Vagina (tissue), 2 donors: Measurements from ENCODE around the gene ZNF438. TPM values are rescaled to one million over a fixed set of nuclear protein-coding genes. Genes with fewer than 3 reads are reported as not detected.
A peak's percentile ranks its signal among the peaks of the same experiment; 100 is the strongest.

Source experiments
- DNase-seq, 2 donors: peaks; one replicate each; pipeline ENCODE4 v3.0.0-alpha.2; 2017; ENCODE audit errors: extremely low spot score in 2 of 2
- H3K27ac ChIP-seq: fragments of 200-600 bp; sonication (generic); one replicate; pipeline ENCODE4 v1.5.1; 2019
- H3K27me3 ChIP-seq: fragments of 200-600 bp; sonication (generic); one replicate; pipeline ENCODE4 v1.5.1; 2019
- H3K36me3 ChIP-seq, 2 donors: fragments of 200-600 bp; sonication (generic); one replicate each; pipeline ENCODE4 v1.5.1; 2017 to 2019
- H3K4me1 ChIP-seq: fragments of 200-600 bp; sonication (generic); one replicate; pipeline ENCODE4 v1.5.1; 2019
- H3K4me3 ChIP-seq, 2 donors: fragments of 200-600 bp; sonication (generic); 1 replicate in 1 of 2; 2 replicates in 1 of 2; pipeline ENCODE4 v1.5.1; 2016 to 2019
- H3K9me3 ChIP-seq: fragments of 200-600 bp; sonication (generic); one replicate; pipeline ENCODE4 v1.5.1; 2019
- POLR2A ChIP-seq, 2 donors: fragments of 450-650 bp; IDR thresholded peaks; one replicate each; pipeline ENCODE4 v1.6.1; 2017; ENCODE audit warnings: antibody characterized with exemption in 2 of 2, mild to moderate bottlenecking in 2 of 2, moderate library complexity in 2 of 2
- POLR2AphosphoS5 ChIP-seq, 2 donors: sonication (generic); formaldehyde crosslinking; IDR thresholded peaks; one replicate each; pipeline ENCODE4 v1.9.0; 2017; ENCODE audit warnings: antibody characterized with exemption in 2 of 2, mild to moderate bottlenecking in 2 of 2, low read depth in 1 of 2; ENCODE audit not compliant: insufficient read depth in 1 of 2
- intact Hi-C: fragments of 100-400 bp; cut with DNase I; formaldehyde crosslinking; loops from one replicate; pipeline ENCODE4 v1.15.1; 2023
- total RNA-seq: library from RNA; depleted of rRNA; stranded (reverse); fragments of >200 nt; gene quantifications from one replicate; pipeline ENCODE4 v1.2.3, GENCODE V29; 2016
- TF ChIP-seq, protein P1 (sequence below), 3 experiments: fragments of 450-650 bp in 2 of 3; fragments of 200-600 bp in 1 of 3; sonication (generic) in 1 of 3; IDR thresholded peaks; one replicate each; pipeline ENCODE4 v1.5.1; 2017 to 2019; ENCODE audit warnings: antibody characterized with exemption in 3 of 3, mild to moderate bottlenecking in 2 of 3, moderate library complexity in 2 of 3

The ZNF438 gene
- total RNA-seq, 1 donor from 2014 or later, result 11.8 TPM

DNA sequence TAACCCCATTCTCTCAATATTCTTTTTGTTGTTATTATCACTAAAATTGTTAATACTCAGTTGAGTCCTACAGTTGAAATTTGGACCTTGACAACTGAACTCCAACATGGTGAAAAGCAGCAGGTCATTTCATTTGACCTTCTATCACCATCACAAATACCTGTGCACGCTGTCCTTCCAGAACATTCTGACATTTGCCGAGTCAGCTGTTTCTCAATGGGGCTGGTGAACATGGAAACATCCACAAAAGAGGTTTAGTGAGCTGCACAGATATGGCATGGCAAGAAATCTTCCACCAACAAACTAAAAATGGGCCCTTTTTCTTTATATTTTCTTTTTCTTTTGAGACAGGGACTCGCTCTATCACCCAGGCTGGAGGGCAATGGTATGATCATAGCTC is 169.7 kb downstream of the ZNF438 start:
- Histone ChIP-seq H3K9me3 (no peaks in the 10 kb centered on the region), H3K27me3 (no peaks in the 10 kb centered on the region), H3K27ac (peak overlapping the region; percentile 52), H3K4me3 (no peak overlapping the region), H3K4me1 (peaks cover 40% of the 10 kb centered on the region), H3K36me3 (no peaks in the 10 kb centered on the region)
- TF ChIP-seq, protein P1, sequence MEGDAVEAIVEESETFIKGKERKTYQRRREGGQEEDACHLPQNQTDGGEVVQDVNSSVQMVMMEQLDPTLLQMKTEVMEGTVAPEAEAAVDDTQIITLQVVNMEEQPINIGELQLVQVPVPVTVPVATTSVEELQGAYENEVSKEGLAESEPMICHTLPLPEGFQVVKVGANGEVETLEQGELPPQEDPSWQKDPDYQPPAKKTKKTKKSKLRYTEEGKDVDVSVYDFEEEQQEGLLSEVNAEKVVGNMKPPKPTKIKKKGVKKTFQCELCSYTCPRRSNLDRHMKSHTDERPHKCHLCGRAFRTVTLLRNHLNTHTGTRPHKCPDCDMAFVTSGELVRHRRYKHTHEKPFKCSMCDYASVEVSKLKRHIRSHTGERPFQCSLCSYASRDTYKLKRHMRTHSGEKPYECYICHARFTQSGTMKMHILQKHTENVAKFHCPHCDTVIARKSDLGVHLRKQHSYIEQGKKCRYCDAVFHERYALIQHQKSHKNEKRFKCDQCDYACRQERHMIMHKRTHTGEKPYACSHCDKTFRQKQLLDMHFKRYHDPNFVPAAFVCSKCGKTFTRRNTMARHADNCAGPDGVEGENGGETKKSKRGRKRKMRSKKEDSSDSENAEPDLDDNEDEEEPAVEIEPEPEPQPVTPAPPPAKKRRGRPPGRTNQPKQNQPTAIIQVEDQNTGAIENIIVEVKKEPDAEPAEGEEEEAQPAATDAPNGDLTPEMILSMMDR (IDR thresholded peaks at IDR 0.05), result no peak
- TF ChIP-seq POLR2A (IDR thresholded peaks at IDR 0.05), result no peak
- TF ChIP-seq POLR2AphosphoS5 (IDR thresholded peaks at IDR 0.05; ENCODE audit: insufficient read depth in 1 of 2, low read depth in 1 of 2), result no peak
- intact Hi-C loops, result loop anchor here (10.0 kb wide), 1 partner anchor 57 kb away; no protein-coding TSS in a partner anchor
- no peak for DNase-seq

DNA sequence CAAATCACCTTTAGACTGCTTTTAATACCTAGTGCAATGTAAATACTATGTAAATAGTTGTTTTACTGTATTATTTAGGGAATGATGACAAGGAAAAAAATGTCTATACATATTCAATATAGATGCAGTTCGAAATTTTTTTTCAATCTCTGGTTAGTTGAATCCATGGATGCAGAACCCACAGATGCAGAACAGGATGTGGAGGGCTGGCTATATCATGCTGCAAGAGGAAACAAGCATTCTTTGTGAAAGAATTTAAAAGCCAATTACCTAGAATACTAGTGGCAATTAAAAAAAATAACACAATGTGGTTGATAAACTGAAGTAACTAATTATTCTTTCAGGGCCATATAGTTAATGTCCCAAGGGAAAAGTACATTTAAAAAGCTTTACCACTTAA is 170.4 kb downstream of the ZNF438 start:
- Histone ChIP-seq H3K27ac (no peak overlapping the region), H3K36me3 (no peaks in the 10 kb centered on the region), H3K4me3 (no peak overlapping the region), H3K9me3 (no peaks in the 10 kb centered on the region), H3K4me1 (peaks cover 40% of the 10 kb centered on the region), H3K27me3 (no peaks in the 10 kb centered on the region)
- intact Hi-C loops, result loop anchor here (10.0 kb wide), 1 partner anchor 56 kb away; no protein-coding TSS in a partner anchor
- no peak for DNase-seq
- TF ChIP-seq POLR2A (IDR thresholded peaks at IDR 0.05), result no peak
- TF ChIP-seq, protein P1 (IDR thresholded peaks at IDR 0.05), result no peak
- no peak for TF ChIP-seq POLR2AphosphoS5 (IDR thresholded peaks at IDR 0.05; ENCODE audit: insufficient read depth in 1 of 2, low read depth in 1 of 2)

DNA sequence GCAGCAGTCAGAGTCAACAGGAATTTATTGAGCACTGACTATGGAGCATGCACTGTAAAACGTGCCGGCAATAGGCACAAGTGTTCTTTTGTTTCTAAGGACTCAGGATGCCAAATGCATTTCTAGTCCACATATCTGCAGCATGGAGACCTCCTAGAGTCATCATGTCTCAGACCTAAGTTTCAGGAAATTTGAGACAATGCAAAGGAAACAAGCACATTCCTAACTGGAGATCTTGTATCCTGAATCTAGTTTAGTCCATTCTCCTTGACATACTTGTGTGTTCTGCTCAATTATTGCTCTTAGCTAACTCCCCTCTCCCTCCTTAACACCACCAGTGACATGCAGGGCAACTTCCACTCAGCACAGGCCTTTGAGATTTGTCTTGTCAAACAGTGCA is 173.2 kb downstream of the ZNF438 start:
- H3K9me3 ChIP-seq, result no peaks in the 10 kb centered on the region
- H3K4me3 ChIP-seq, result no peak overlapping the region
- TF ChIP-seq, protein P1 (IDR thresholded peaks at IDR 0.05), result no peak
- TF ChIP-seq POLR2AphosphoS5 (IDR thresholded peaks at IDR 0.05; ENCODE audit: insufficient read depth in 1 of 2, low read depth in 1 of 2) (no peak), POLR2A (IDR thresholded peaks at IDR 0.05) (no peak)
- intact Hi-C loops, result no loop called here
- no peaks in the 10 kb centered on the region for H3K36me3 ChIP-seq
- H3K27me3 ChIP-seq, result no peaks in the 10 kb centered on the region
- H3K27ac ChIP-seq, result peak overlapping the region; percentile 65
- DNase-seq, result no peak
- peaks cover 34% of the 10 kb centered on the region for H3K4me1 ChIP-seq

DNA sequence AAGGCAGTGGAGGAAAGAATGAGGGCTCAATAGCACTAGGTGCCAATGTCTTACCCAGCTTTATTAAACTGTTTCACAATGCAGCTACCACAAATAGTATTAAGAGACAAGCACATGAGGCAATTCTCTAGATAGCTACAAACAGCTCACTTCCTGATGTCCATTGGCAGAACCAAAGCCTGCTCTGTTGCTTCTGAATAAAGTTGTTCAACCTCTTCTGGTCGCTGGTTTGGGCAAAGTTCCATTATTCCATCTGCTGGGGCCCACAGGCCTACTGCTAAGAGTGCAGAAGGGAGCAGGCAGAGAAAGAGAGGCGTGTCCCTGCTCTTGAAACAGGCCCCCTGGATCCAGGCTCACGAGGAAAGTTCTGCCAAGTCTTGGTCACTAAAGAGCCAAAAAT is 173.9 kb downstream of the ZNF438 start:
- intact Hi-C loops, result no loop called here
- no peak overlapping the region for H3K4me3 ChIP-seq
- no peaks in the 10 kb centered on the region for H3K27me3 ChIP-seq
- TF ChIP-seq POLR2AphosphoS5 (IDR thresholded peaks at IDR 0.05; ENCODE audit: insufficient read depth in 1 of 2, low read depth in 1 of 2) (peak; percentile 45 to 52), POLR2A (IDR thresholded peaks at IDR 0.05) (no peak)
- H3K9me3 ChIP-seq, result no peaks in the 10 kb centered on the region
- H3K4me1 ChIP-seq, result peaks cover 27% of the 10 kb centered on the region
- DNase-seq, result peak in 1 of 2 donors; percentile 98
- no peaks in the 10 kb centered on the region for H3K36me3 ChIP-seq
- peak overlapping the region; percentile 65 for H3K27ac ChIP-seq

DNA sequence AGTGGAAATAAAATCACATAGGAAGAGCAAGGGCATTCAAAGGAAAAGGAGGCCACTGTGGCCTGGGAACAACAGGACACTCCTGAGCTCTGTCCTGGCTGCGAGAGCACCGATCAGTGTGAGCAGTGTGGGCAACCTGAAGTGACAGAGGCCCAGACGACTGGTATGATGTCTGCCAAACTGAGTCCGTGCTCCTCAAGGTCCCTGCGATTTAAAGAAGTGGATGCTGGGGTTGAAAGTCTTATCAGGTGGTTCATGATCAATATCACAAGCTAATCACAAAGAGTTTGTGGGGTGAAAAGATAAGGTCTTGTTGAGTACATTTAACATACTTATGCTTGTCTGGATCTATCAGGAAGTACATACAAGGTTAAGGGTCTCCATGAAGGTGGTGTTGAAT is 176.5 kb downstream of the ZNF438 start:
- no peaks in the 10 kb centered on the region for H3K27me3 ChIP-seq
- H3K4me3 ChIP-seq, result no peak overlapping the region
- H3K36me3 ChIP-seq, result no peaks in the 10 kb centered on the region
- no peak overlapping the region for H3K27ac ChIP-seq
- TF ChIP-seq POLR2AphosphoS5 (IDR thresholded peaks at IDR 0.05; ENCODE audit: insufficient read depth in 1 of 2, low read depth in 1 of 2) (no peak), POLR2A (IDR thresholded peaks at IDR 0.05) (no peak)
- TF ChIP-seq, protein P1 (IDR thresholded peaks at IDR 0.05), result no peak
- no peak for DNase-seq
- H3K4me1 ChIP-seq, result peaks cover 22% of the 10 kb centered on the region
- H3K9me3 ChIP-seq, result no peaks in the 10 kb centered on the region
- intact Hi-C loops, result no loop called here
